Measurements from ENCODE around the gene CLIP2.

GRCh38 chr7:74418076-74418475 is 128.9 kb downstream of the CLIP2 start:
- TF ChIP-seq REST (IDR thresholded peaks at IDR 0.05; ENCODE audit: low read depth, low read length) (no peak), MEF2A (IDR thresholded peaks at IDR 0.05; ENCODE audit: borderline replicate concordance, low read depth) (no peak), SIN3A (IDR thresholded peaks at IDR 0.05; ENCODE audit: borderline replicate concordance, low read depth, low read length) (no peak), CTCF (IDR thresholded peaks at IDR 0.05) (no peak), MAX (IDR thresholded peaks at IDR 0.05; ENCODE audit: low read depth) (no peak), RXRA (IDR thresholded peaks at IDR 0.05; ENCODE audit: borderline replicate concordance, low read depth) (no peak), GABPA (IDR thresholded peaks at IDR 0.05; ENCODE audit: low read depth) (no peak), RAD21 (IDR thresholded peaks at IDR 0.05; ENCODE audit: low read length) (no peak), MXI1 (IDR thresholded peaks at IDR 0.05; ENCODE audit: low read depth, low read length) (no peak)
